Mucosa of rectum (tissue), 2 donors: ENCODE data around the gene UMOD.
"Not testable (repeated sequence)": the region's sequence is repeated elsewhere in the genome, so short reads cannot be mapped to it uniquely, and the experiment has no call there.

ENCODE experiments used
- H3K27ac ChIP-seq, 2 donors: one replicate each; pipeline ENCODE4 v1.7.0; 2013; ENCODE audit warnings: inconsistent platforms in 2 of 2, low read depth in 2 of 2, low read length in 2 of 2
- H3K27me3 ChIP-seq, 2 donors: one replicate each; pipeline ENCODE4 v1.7.0; 2013; ENCODE audit warnings: low read length in 2 of 2; ENCODE audit not compliant: control insufficient read depth in 2 of 2, insufficient read depth in 2 of 2
- H3K36me3 ChIP-seq, 2 donors: one replicate each; pipeline ENCODE4 v1.7.0; 2013; ENCODE audit warnings: low read length in 2 of 2; ENCODE audit not compliant: control insufficient read depth in 2 of 2, insufficient read depth in 2 of 2
- H3K4me1 ChIP-seq, 2 donors: one replicate each; pipeline ENCODE4 v1.7.0; 2013; ENCODE audit warnings: low read length in 2 of 2, mild to moderate bottlenecking in 1 of 2; ENCODE audit not compliant: control insufficient read depth in 2 of 2, insufficient read depth in 2 of 2
- H3K4me3 ChIP-seq, 2 donors: one replicate each; pipeline ENCODE4 v1.7.0; 2013; ENCODE audit warnings: low read length in 2 of 2
- H3K9ac ChIP-seq, 2 donors: one replicate each; pipeline ENCODE4 v1.7.0; 2013; ENCODE audit warnings: low read length in 2 of 2, low read depth in 1 of 2, mild to moderate bottlenecking in 1 of 2
- H3K9me3 ChIP-seq, 2 donors: one replicate each; pipeline ENCODE4 v1.7.0; 2013; ENCODE audit warnings: low read length in 2 of 2; ENCODE audit not compliant: control insufficient read depth in 2 of 2
- donor health status: healthy.
- donor health status: Normal muscosa, but diverticular disease.

Gene UMOD

GRCh38 chr16:20314575-20314974 lies 37.9 kb downstream of the UMOD start:
- Histone ChIP-seq H3K4me1 (no peaks in the 10 kb centered on the region), H3K9ac (no peak overlapping the region), H3K36me3 (no peaks in the 10 kb centered on the region), H3K9me3 (no peaks in the 10 kb centered on the region), H3K27me3 (no peaks in the 10 kb centered on the region), H3K4me3 (no peak overlapping the region), H3K27ac (no peak overlapping the region)

GRCh38 chr16:20313741-20314140 lies 38.8 kb downstream of the UMOD start:
- Histone ChIP-seq H3K9me3 (no peaks in the 10 kb centered on the region), H3K9ac (no peak overlapping the region), H3K36me3 (no peaks in the 10 kb centered on the region), H3K4me3 (no peak overlapping the region), H3K27me3 (no peaks in the 10 kb centered on the region), H3K4me1 (no peaks in the 10 kb centered on the region), H3K27ac (no peak overlapping the region)

- H3K27me3 ChIP-seq, H3K27ac ChIP-seq, H3K9me3 ChIP-seq, H3K4me3 ChIP-seq, H3K9ac ChIP-seq, H3K4me1 ChIP-seq, H3K36me3 ChIP-seq: not testable (repeated sequence)
These were observed 39.9 kb downstream of the UMOD start for GRCh38 chr16:20312536-20313095.

GRCh38 chr16:20311548-20311947 lies 41.0 kb downstream of the UMOD start:
- H3K9me3 ChIP-seq, result no peaks in the 10 kb centered on the region
- no peak overlapping the region for H3K27ac ChIP-seq
- H3K27me3 ChIP-seq, result no peaks in the 10 kb centered on the region
- H3K4me1 ChIP-seq, result no peaks in the 10 kb centered on the region
- H3K9ac ChIP-seq, result no peak overlapping the region
- no peak overlapping the region for H3K4me3 ChIP-seq
- no peaks in the 10 kb centered on the region for H3K36me3 ChIP-seq

- no peak overlapping the region for H3K27ac ChIP-seq
- no peaks in the 10 kb centered on the region for H3K9me3 ChIP-seq
- no peaks in the 10 kb centered on the region for H3K27me3 ChIP-seq
- no peaks in the 10 kb centered on the region for H3K36me3 ChIP-seq
- H3K4me1 ChIP-seq, result no peaks in the 10 kb centered on the region
- no peak overlapping the region for H3K9ac ChIP-seq
- H3K4me3 ChIP-seq, result no peak overlapping the region
These were observed 41.8 kb downstream of the UMOD start for GRCh38 chr16:20310421-20311395.

- Histone ChIP-seq H3K27ac (no peak overlapping the region), H3K9me3 (no peaks in the 10 kb centered on the region), H3K4me3 (no peak overlapping the region), H3K9ac (no peak overlapping the region), H3K36me3 (no peaks in the 10 kb centered on the region), H3K4me1 (no peaks in the 10 kb centered on the region), H3K27me3 (no peaks in the 10 kb centered on the region)
These were observed 42.7 kb downstream of the UMOD start for GRCh38 chr16:20309786-20310185.

- no peaks in the 10 kb centered on the region for H3K9me3 ChIP-seq
- H3K27me3 ChIP-seq, result no peaks in the 10 kb centered on the region
- H3K4me3 ChIP-seq, result no peak overlapping the region
- no peaks in the 10 kb centered on the region for H3K36me3 ChIP-seq
- no peak overlapping the region for H3K9ac ChIP-seq
- H3K4me1 ChIP-seq, result no peaks in the 10 kb centered on the region
- no peak overlapping the region for H3K27ac ChIP-seq
These were observed 43.5 kb downstream of the UMOD start for GRCh38 chr16:20308801-20309590.

GRCh38 chr16:20308266-20308665 lies 44.2 kb downstream of the UMOD start:
- Histone ChIP-seq H3K27ac (no peak overlapping the region), H3K36me3 (no peaks in the 10 kb centered on the region), H3K27me3 (no peaks in the 10 kb centered on the region), H3K4me3 (no peak overlapping the region), H3K9me3 (no peaks in the 10 kb centered on the region), H3K9ac (no peak overlapping the region), H3K4me1 (no peaks in the 10 kb centered on the region)

GRCh38 chr16:20307791-20308190 lies 44.7 kb downstream of the UMOD start:
- H3K4me3 ChIP-seq, result no peak overlapping the region
- no peaks in the 10 kb centered on the region for H3K9me3 ChIP-seq
- H3K9ac ChIP-seq, result no peak overlapping the region
- H3K36me3 ChIP-seq, result no peaks in the 10 kb centered on the region
- no peaks in the 10 kb centered on the region for H3K27me3 ChIP-seq
- H3K27ac ChIP-seq, result no peak overlapping the region
- no peaks in the 10 kb centered on the region for H3K4me1 ChIP-seq

GRCh38 chr16:20307240-20307671 lies 45.3 kb downstream of the UMOD start:
- Histone ChIP-seq H3K27me3 (peaks cover 0 to 2% of the 10 kb centered on the region in 2 donors), H3K36me3 (no peaks in the 10 kb centered on the region), H3K27ac (no peak overlapping the region), H3K9ac (no peak overlapping the region), H3K4me1 (no peaks in the 10 kb centered on the region), H3K9me3 (no peaks in the 10 kb centered on the region), H3K4me3 (no peak overlapping the region)
